ENCODE data around the gene RBM25. TPM values are rescaled to one million over a fixed set of nuclear protein-coding genes. Genes with fewer than 3 reads are reported as not detected.

RBM25 gene
- total and polyA plus RNA-seq, 12 donors: 13.5 to 51.4 (median 39.9) TPM

DNA sequence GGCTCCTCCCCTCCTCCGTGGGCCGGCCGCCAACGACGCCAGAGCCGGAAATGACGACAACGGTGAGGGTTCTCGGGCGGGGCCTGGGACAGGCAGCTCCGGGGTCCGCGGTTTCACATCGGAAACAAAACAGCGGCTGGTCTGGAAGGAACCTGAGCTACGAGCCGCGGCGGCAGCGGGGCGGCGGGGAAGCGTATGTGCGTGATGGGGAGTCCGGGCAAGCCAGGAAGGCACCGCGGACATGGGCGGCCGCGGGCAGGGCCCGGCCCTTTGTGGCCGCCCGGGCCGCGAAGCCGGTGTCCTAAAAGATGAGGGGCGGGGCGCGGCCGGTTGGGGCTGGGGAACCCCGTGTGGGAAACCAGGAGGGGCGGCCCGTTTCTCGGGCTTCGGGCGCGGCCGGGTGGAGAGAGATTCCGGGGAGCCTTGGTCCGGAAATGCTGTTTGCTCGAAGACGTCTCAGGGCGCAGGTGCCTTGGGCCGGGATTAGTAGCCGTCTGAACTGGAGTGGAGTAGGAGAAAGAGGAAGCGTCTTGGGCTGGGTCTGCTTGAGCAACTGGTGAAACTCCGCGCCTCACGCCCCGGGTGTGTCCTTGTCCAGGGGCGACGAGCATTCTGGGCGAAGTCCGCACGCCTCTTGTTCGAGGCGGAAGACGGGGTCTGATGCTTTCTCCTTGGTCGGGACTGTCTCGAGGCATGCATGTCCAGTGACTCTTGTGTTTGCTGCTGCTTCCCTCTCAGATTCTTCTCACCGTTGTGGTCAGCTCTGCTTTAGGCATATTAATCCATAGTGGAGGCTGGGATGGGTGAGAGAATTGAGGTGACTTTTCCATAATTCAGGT is 78.3 kb downstream of the RBM25 start, which contains the start of gene PSEN1:
Gene PSEN1, plus strand, starts transcription at position 121 of the 839 bp plus-strand sequence. CDS start 11,513 bp downstream, outside the sequence.
- Histone ChIP-seq H3K4me1 (peaks cover 0 to 36% (median 19%) of the 10 kb centered on the region in 9 donors), H3K9me3 (peaks cover 0 to 13% (median 0%) of the 10 kb centered on the region in 11 donors), H3K27me3 (no peaks in the 10 kb centered on the region), H3K4me3 (peak within 1 kb of the TSS; percentile 73 to 98 (median 93)), H3K27ac (peak within 1 kb of the TSS; percentile 86 to 97 (median 93)), H3K36me3 (peaks cover 0 to 5% (median 0%) of the 10 kb centered on the region in 9 donors)
- ATAC-seq (peak; percentile 98 to 100 (median 98)), DNase-seq (peak; percentile 95 to 96)
- TF ChIP-seq, protein P1, sequence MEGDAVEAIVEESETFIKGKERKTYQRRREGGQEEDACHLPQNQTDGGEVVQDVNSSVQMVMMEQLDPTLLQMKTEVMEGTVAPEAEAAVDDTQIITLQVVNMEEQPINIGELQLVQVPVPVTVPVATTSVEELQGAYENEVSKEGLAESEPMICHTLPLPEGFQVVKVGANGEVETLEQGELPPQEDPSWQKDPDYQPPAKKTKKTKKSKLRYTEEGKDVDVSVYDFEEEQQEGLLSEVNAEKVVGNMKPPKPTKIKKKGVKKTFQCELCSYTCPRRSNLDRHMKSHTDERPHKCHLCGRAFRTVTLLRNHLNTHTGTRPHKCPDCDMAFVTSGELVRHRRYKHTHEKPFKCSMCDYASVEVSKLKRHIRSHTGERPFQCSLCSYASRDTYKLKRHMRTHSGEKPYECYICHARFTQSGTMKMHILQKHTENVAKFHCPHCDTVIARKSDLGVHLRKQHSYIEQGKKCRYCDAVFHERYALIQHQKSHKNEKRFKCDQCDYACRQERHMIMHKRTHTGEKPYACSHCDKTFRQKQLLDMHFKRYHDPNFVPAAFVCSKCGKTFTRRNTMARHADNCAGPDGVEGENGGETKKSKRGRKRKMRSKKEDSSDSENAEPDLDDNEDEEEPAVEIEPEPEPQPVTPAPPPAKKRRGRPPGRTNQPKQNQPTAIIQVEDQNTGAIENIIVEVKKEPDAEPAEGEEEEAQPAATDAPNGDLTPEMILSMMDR (IDR thresholded peaks at IDR 0.05): no peak
- intact Hi-C loops (cut with DNase I): loop anchor here in 1 of 10 donors (5.0 kb wide), 1 partner anchor 326 kb away; no protein-coding TSS in a partner anchor
- 0% methylated on average over 69 to 71 of the region's 71 CpGs for WGBS, 2 donors

DNA sequence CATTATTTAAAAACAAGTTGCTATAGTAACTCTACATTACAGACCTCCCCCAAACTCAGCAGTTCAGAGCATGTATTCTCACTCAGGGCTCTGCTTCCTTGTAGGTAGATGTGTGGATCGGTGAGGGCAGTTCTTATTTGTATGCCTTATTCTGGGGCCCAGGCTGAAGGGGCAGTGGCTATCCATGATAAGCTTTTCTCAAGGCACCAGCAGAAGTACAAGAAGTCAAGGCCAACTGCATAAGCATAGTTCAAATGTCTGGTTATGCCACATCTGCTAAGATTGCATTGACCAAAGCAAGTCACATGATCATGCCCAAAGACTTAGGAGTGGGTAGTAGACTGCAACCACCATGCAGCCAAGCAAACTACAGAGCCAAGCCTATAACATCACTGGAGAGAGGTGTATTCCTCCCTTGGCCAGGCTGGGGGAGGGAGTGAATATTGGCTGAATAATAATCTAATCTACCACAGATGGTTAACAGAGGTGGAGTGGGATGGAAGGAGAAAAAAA is 82.5 kb downstream of the RBM25 start:
- 100% methylated on average over 1 of the region's 1 CpG for WGBS, 2 donors

DNA sequence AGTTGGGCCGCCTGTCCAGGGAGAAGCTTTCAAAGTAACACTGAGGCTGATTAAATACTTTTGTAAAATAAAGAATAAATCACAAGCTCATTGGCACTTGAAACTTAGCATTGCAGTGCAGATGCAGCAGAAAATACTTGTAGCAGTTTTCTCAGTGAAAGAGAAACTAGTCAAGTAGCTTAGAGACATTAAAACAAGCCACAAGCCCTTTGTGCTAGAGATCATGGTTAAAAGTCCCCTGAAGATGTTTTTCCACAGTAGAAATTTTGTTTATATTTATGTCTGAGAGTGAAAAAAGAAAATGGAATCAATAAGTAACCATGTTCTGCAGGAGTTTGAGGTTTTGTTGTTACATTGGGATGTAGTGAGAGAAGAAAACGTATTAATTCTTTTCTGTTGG is 83.9 kb downstream of the RBM25 start:
- DNase-seq (no peak), ATAC-seq (no peak)
- H3K27ac ChIP-seq: no peak overlapping the region
- no peaks in the 10 kb centered on the region for H3K9me3 ChIP-seq
- 88 to 94% methylated on average over 2 of the region's 2 CpGs for WGBS, 2 donors
- peaks cover 0 to 47% (median 16%) of the 10 kb centered on the region in 9 donors for H3K4me1 ChIP-seq
- TF ChIP-seq, protein P1 (IDR thresholded peaks at IDR 0.05): no peak
- H3K4me3 ChIP-seq: no peak overlapping the region
- H3K27me3 ChIP-seq: no peaks in the 10 kb centered on the region
- H3K36me3 ChIP-seq: peaks cover 0 to 5% (median 0%) of the 10 kb centered on the region in 9 donors
- intact Hi-C loops (cut with DNase I): no loop called here

More for the DNA sequence above, 82.5 kb downstream of the RBM25 start:
- TF ChIP-seq, protein P1 (IDR thresholded peaks at IDR 0.05): no peak
- Histone ChIP-seq H3K9me3 (no peaks in the 10 kb centered on the region), H3K4me1 (peaks cover 0 to 52% (median 25%) of the 10 kb centered on the region in 9 donors), H3K27me3 (no peaks in the 10 kb centered on the region), H3K4me3 (no peak overlapping the region), H3K27ac (no peak overlapping the region), H3K36me3 (peaks cover 0 to 5% (median 0%) of the 10 kb centered on the region in 9 donors)
- intact Hi-C loops (cut with DNase I): no loop called here
- DNase-seq: no peak
- ATAC-seq: no peak

GRCh38 chr14:73143003-73143402 is 84.7 kb downstream of the RBM25 start:
- Histone ChIP-seq H3K27me3 (no peaks in the 10 kb centered on the region), H3K4me1 (peaks cover 0 to 39% (median 9%) of the 10 kb centered on the region in 9 donors), H3K27ac (no peak overlapping the region), H3K36me3 (peaks cover 0 to 12% (median 2%) of the 10 kb centered on the region in 9 donors), H3K4me3 (no peak overlapping the region), H3K9me3 (no peaks in the 10 kb centered on the region)
- WGBS, 2 donors: 80 to 88% methylated on average over 5 of the region's 5 CpGs
- intact Hi-C loops (cut with DNase I): no loop called here
- ATAC-seq: peak in 2 of 8 donors; percentile 21 to 53
- TF ChIP-seq, protein P1 (IDR thresholded peaks at IDR 0.05): no peak
- DNase-seq: no peak
